ENCODE data around the gene FOXL3. TPM values are rescaled to one million over a fixed set of nuclear protein-coding genes. Genes with fewer than 3 reads are reported as not detected.
"Not testable (repeated sequence)": the region's sequence is repeated elsewhere in the genome, so short reads cannot be mapped to it uniquely, and the experiment has no call there.

Gene FOXL3
- total and polyA plus RNA-seq, 12 donors, result not detected

DNA sequence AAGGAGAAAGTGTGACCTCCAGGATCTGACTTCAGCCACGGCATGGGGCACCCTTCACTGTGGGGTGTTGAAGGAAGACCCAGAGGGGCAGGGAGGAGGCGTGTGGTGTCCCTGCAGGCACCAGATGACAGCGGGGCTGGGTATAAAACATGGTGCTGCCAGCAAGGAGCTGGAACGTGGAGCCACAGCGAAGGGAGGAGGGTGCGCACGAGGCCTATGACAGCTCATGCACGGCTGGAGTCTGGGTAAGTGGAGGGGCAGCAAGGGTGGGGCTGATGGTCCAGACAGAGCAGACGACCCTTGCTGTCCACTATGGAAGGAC is 27.8 kb upstream of the FOXL3 start:
- Histone ChIP-seq H3K36me3 (replicated peaks in 1 of 2) (peaks cover 0 to 32% of the 10 kb centered on the region in 2 donors), H3K27ac (no peak overlapping the region), H3K9me3 (replicated peaks in 1 of 3) (no peaks in the 10 kb centered on the region), H3K4me3 (no peak overlapping the region), H3K4me1 (replicated peaks in 1 of 2) (no peaks in the 10 kb centered on the region), H3K27me3 (no peaks in the 10 kb centered on the region)
- WGBS, 4 donors, result 93 to 97% (median 94%) methylated on average over 9 of the region's 9 CpGs
- TF ChIP-seq, protein P1, sequence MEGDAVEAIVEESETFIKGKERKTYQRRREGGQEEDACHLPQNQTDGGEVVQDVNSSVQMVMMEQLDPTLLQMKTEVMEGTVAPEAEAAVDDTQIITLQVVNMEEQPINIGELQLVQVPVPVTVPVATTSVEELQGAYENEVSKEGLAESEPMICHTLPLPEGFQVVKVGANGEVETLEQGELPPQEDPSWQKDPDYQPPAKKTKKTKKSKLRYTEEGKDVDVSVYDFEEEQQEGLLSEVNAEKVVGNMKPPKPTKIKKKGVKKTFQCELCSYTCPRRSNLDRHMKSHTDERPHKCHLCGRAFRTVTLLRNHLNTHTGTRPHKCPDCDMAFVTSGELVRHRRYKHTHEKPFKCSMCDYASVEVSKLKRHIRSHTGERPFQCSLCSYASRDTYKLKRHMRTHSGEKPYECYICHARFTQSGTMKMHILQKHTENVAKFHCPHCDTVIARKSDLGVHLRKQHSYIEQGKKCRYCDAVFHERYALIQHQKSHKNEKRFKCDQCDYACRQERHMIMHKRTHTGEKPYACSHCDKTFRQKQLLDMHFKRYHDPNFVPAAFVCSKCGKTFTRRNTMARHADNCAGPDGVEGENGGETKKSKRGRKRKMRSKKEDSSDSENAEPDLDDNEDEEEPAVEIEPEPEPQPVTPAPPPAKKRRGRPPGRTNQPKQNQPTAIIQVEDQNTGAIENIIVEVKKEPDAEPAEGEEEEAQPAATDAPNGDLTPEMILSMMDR (IDR thresholded peaks at IDR 0.05), result no peak
- no peak for TF ChIP-seq POLR2A (IDR thresholded peaks at IDR 0.05)
- intact Hi-C loops (cut with DNase I), result no loop called here
- peak in 1 of 7 donors; percentile 5 for DNase-seq

GRCh38 chr7:262631-263311 is 27.2 kb upstream of the FOXL3 start:
- TF ChIP-seq, protein P1 (IDR thresholded peaks at IDR 0.05), result peak in 1 of 6 experiments; percentile 18
- H3K27me3 ChIP-seq; H3K4me3 ChIP-seq; H3K27ac ChIP-seq; H3K4me1 ChIP-seq (replicated peaks in 1 of 2); H3K9me3 ChIP-seq (replicated peaks in 1 of 3); intact Hi-C loops (cut with DNase I): not testable (repeated sequence)
- peak in 2 of 7 donors; percentile 8 to 57 for DNase-seq
- WGBS, 4 donors, result 73 to 84% (median 77%) methylated on average over 13 to 27 of the region's 31 CpGs
- H3K36me3 ChIP-seq (replicated peaks in 1 of 2), result peaks cover 0 to 28% of the 10 kb centered on the region in 2 donors

DNA sequence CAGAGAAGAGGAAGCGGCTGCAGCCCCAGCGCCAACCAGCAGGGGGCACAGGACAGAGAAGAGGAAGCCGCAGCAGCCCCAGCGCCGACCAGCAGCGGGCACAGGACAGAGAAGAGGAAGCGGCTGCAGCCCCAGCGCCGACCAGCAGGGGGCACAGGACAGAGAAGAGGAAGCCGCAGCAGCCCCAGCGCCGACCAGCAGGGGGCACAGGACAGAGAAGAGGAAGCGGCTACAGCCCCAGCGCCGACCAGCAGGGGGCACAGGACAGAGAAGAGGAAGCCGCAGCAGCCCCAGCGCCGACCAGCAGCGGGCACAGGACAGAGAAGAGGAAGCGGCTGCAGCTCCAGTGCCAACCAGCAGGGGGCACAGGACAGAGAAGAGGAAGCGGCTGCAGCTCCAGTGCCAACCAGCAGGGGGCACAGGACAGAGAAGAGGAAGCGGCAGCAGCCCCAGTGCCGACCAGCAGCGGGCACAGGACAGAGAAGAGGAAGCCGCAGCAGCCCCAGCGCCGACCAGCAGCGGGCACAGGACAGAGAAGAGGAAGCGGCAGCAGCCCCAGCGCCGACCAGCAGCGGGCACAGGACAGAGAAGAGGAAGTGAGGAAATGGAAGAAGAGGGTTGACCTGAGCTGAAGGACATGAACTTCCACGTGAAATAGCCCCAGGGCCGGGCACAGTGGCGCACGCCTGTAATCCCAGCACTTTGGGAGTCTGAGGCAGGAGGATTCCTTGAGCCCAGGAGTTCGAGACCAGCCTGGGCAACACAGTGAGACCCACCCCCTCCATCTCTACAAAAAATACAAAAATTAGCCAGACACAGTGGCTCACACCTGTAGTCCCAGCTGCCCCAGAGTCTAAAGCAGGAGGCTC is 26.3 kb upstream of the FOXL3 start:
- intact Hi-C loops (cut with DNase I); H3K4me3 ChIP-seq; H3K9me3 ChIP-seq (replicated peaks in 1 of 3); H3K27ac ChIP-seq; DNase-seq; H3K4me1 ChIP-seq (replicated peaks in 1 of 2); H3K27me3 ChIP-seq: not testable (repeated sequence)
- peaks cover 0 to 24% of the 10 kb centered on the region in 2 donors for H3K36me3 ChIP-seq (replicated peaks in 1 of 2)
- TF ChIP-seq, protein P1 (IDR thresholded peaks at IDR 0.05), result peak in 3 of 6 experiments; percentile 26 to 42 (median 30)
- WGBS, 4 donors, result 66 to 81% (median 70%) methylated on average over 6 to 21 of the region's 37 CpGs

GRCh38 chr7:264541-265191 is 25.3 kb upstream of the FOXL3 start:
- Histone ChIP-seq H3K9me3 (replicated peaks in 1 of 3) (no peaks in the 10 kb centered on the region), H3K27ac (no peak overlapping the region), H3K36me3 (replicated peaks in 1 of 2) (peaks cover 0 to 18% of the 10 kb centered on the region in 2 donors), H3K4me3 (no peak overlapping the region), H3K4me1 (replicated peaks in 1 of 2) (no peaks in the 10 kb centered on the region), H3K27me3 (no peaks in the 10 kb centered on the region)
- intact Hi-C loops (cut with DNase I), result no loop called here
- WGBS, 4 donors, result 77 to 87% (median 80%) methylated on average over 27 of the region's 27 CpGs
- no peak for DNase-seq
- no peak for TF ChIP-seq POLR2A (IDR thresholded peaks at IDR 0.05)
- TF ChIP-seq, protein P1 (IDR thresholded peaks at IDR 0.05), result no peak

All from adrenal gland (tissue), 12 donors.